Body of pancreas (tissue), 4 donors: ENCODE data around the gene TMEM240. TPM values are rescaled to one million over a fixed set of nuclear protein-coding genes. Genes with fewer than 3 reads are reported as not detected.

Experiments
- ATAC-seq: fragments of 150-250 bp; one replicate; pipeline ENCODE4 v1.9.1; 2016
- DNase-seq, 4 donors: peaks; one replicate each; pipeline ENCODE4 v3.0.0-alpha.2; 2019
- H3K27ac ChIP-seq, 4 donors: fragments of 200-600 bp; sonication (generic); 1 replicate in 3 of 4; 2 replicates in 1 of 4; pipeline versions ENCODE4 v1.5.1 to v1.6.1; 2016 to 2019; ENCODE audit warnings: mild to moderate bottlenecking in 1 of 4, mixed read lengths in 1 of 4, moderate library complexity in 1 of 4
- H3K27me3 ChIP-seq, 2 donors: fragments of 200-600 bp; sonication (generic); one replicate each; pipeline ENCODE4 v1.6.0; 2016; ENCODE audit warnings: mild to moderate bottlenecking in 1 of 2
- H3K36me3 ChIP-seq, 2 donors: fragments of 200-600 bp; sonication (generic); replicated peaks in 1 of 2; 2 replicates each; pipeline ENCODE4 v1.5.1; 2016; ENCODE audit warnings: low read depth in 2 of 2; ENCODE audit not compliant: insufficient read depth in 1 of 2
- H3K4me1 ChIP-seq: fragments of 200-600 bp; sonication (generic); one replicate; pipeline ENCODE4 v1.6.0; 2016
- H3K4me3 ChIP-seq, 2 donors: fragments of 200-600 bp; sonication (generic); 1 replicate in 1 of 2; 2 replicates in 1 of 2; pipeline ENCODE4 v1.5.1; 2016 to 2019
- H3K9me3 ChIP-seq, 3 donors: fragments of 200-600 bp; sonication (generic); 1 replicate in 2 of 3; 2 replicates in 1 of 3; pipeline ENCODE4 v1.5.1; 2016
- CTCF ChIP-seq, 7 experiments: fragments of 450-650 bp in 4 of 7; fragments of 200-600 bp in 3 of 7; sonication (generic) in 3 of 7; IDR thresholded peaks; one replicate each; pipeline ENCODE4 v1.5.1; 2016 to 2019; ENCODE audit warnings: antibody characterized with exemption in 7 of 7
- POLR2A ChIP-seq, 3 donors: fragments of 450-650 bp; IDR thresholded peaks; one replicate each; pipeline ENCODE4 v1.6.1; 2016; ENCODE audit warnings: antibody characterized with exemption in 3 of 3, mild to moderate bottlenecking in 2 of 3
- WGBS, 2 donors: methylation state at CpG; one replicate each; pipeline ENCODE4 v1.1.5; 2017; 5-methylcytosine and 5-hydroxymethylcytosine counted together
- intact Hi-C: fragments of 100-400 bp; cut with DNase I; formaldehyde crosslinking; loops from one replicate; pipeline ENCODE4 v1.15.1; 2023
- total RNA-seq, 2 donors: library from RNA; depleted of rRNA; stranded (reverse); fragments of >200 nt; gene quantifications; one replicate each; pipeline ENCODE4 v1.1.0, GENCODE V29; 2016

TMEM240 gene
- total RNA-seq, 2 donors from 2014 or later: 1.0 to 3.6 TPM

GRCh38 chr1:1577367-1578011 lies 37.1 kb upstream of the TMEM240 start:
- intact Hi-C loops: no loop called here
- DNase-seq (no peak), ATAC-seq (no peak)
- no peaks in the 10 kb centered on the region for H3K9me3 ChIP-seq
- TF ChIP-seq CTCF (IDR thresholded peaks at IDR 0.05) (no peak), POLR2A (IDR thresholded peaks at IDR 0.05) (no peak)
- H3K27me3 ChIP-seq: no peaks in the 10 kb centered on the region
- peaks cover 20% of the 10 kb centered on the region for H3K4me1 ChIP-seq
- WGBS, 2 donors: 38% methylated on average over 10 of the region's 10 CpGs; no CpG with 5 or more reads in 1 of the 2 donors
- H3K27ac ChIP-seq: no peak overlapping the region
- H3K36me3 ChIP-seq: no peaks in the 10 kb centered on the region
- no peak overlapping the region for H3K4me3 ChIP-seq

GRCh38 chr1:1574721-1575537 lies 34.5 kb upstream of the TMEM240 start, which contains the start of gene SSU72:
TSS of gene SSU72 (minus strand) at chr1:1574863. CDS start at chr1:1574557, 306 bp downstream.
- DNase-seq (peak; percentile 92 to 94 (median 92)), ATAC-seq (peak; percentile 95)
- peak; percentile 68 to 95 (median 95) for TF ChIP-seq POLR2A (IDR thresholded peaks at IDR 0.05)
- peak in 1 of 7 experiments; percentile 29 for TF ChIP-seq CTCF (IDR thresholded peaks at IDR 0.05)
- Histone ChIP-seq H3K9me3 (no peaks in the 10 kb centered on the region), H3K27me3 (no peaks in the 10 kb centered on the region), H3K36me3 (no peaks in the 10 kb centered on the region), H3K4me1 (peaks cover 37% of the 10 kb centered on the region), H3K27ac (peak within 1 kb of the TSS; percentile 93 to 100 (median 96)), H3K4me3 (peak within 1 kb of the TSS; percentile 99)
- WGBS, 2 donors: 1% methylated on average over 23 to 87 of the region's 87 CpGs
- intact Hi-C loops: no loop called here

- Histone ChIP-seq H3K9me3 (no peaks in the 10 kb centered on the region), H3K4me1 (peaks cover 43% of the 10 kb centered on the region), H3K36me3 (no peaks in the 10 kb centered on the region), H3K27ac (peak overlapping the region; percentile 93 to 100 (median 96)), H3K4me3 (peak overlapping the region; percentile 99), H3K27me3 (no peaks in the 10 kb centered on the region)
- ATAC-seq (peak; percentile 84), DNase-seq (peak; percentile 53 to 71 (median 58))
- no peak for TF ChIP-seq POLR2A (IDR thresholded peaks at IDR 0.05)
- TF ChIP-seq CTCF (IDR thresholded peaks at IDR 0.05): peak in 2 of 7 experiments; percentile 14 to 17
- 0% methylated on average over 14 to 96 of the region's 96 CpGs for WGBS, 2 donors
- intact Hi-C loops: no loop called here
Measured at GRCh38 chr1:1573843-1574720, 33.7 kb upstream of the TMEM240 start.

GRCh38 chr1:1569341-1569740 lies 28.9 kb upstream of the TMEM240 start:
- H3K27ac ChIP-seq: no peak overlapping the region
- 75 to 86% methylated on average over 7 of the region's 7 CpGs for WGBS, 2 donors
- no peaks in the 10 kb centered on the region for H3K27me3 ChIP-seq

More at GRCh38 chr1:1569341-1569740, 28.9 kb upstream of the TMEM240 start:
- TF ChIP-seq CTCF (IDR thresholded peaks at IDR 0.05) (no peak), POLR2A (IDR thresholded peaks at IDR 0.05) (no peak)
- Histone ChIP-seq H3K36me3 (peaks cover 0 to 2% of the 10 kb centered on the region in 2 donors), H3K4me1 (peaks cover 34% of the 10 kb centered on the region), H3K4me3 (no peak overlapping the region), H3K9me3 (no peaks in the 10 kb centered on the region)
- DNase-seq: no peak
- intact Hi-C loops: no loop called here
- no peak for ATAC-seq
